ENCODE measurements around the gene SHB. TPM values are rescaled to one million over a fixed set of nuclear protein-coding genes. Genes with fewer than 3 reads are reported as not detected.

SHB gene
- total and polyA plus RNA-seq, 2 of the 13 experiments (the other 11 are each of a cell fraction or from before 2014, with no cell fraction given), result 19.4 to 20.7 TPM

- TF ChIP-seq NR2F1 (CRISPR knock-in tag; IDR thresholded peaks at IDR 0.05), result no peak
- 0 out of 2 replicates have a peak, but pooled peaks have one; percentile 35 for TF ChIP-seq FOXO1 (CRISPR knock-in tag; IDR thresholded peaks at IDR 0.05)
- peak; percentile 59; the same call in 1 of the 2 replicates for TF ChIP-seq ZNF614 (CRISPR knock-in tag; IDR thresholded peaks at IDR 0.05; ENCODE audit: borderline replicate concordance)
- no peak for TF ChIP-seq ZXDC (CRISPR knock-in tag; IDR thresholded peaks at IDR 0.05)
- TF ChIP-seq KAT8 (CRISPR knock-in tag; IDR thresholded peaks at IDR 0.05), result 0 out of 2 replicates have a peak, but pooled peaks have one; percentile 33
These were observed 104.9 kb downstream of the SHB start (continued) for GRCh38 chr9:37963936-37964739.

- Histone ChIP-seq H4K20me1 (ENCODE audit: insufficient read depth, low read length) (peaks cover 35% of the 10 kb centered on the region), H3K36me3 (replicated peaks in 1 of 2; ENCODE audit: control insufficient read depth in 1 of 2, insufficient read depth in 2 of 2, low read length in 2 of 2) (peaks cover 18 to 66% of the 10 kb centered on the region in 2 experiments), H3K4me3 (replicated peaks in 1 of 3; ENCODE audit: insufficient read depth in 1 of 3, low read depth in 2 of 3, low read length in 3 of 3) (no peak overlapping the region), H3K27ac (ENCODE audit: extremely low read length, insufficient read depth, low read length) (no peak overlapping the region), H3K4me1 (ENCODE audit: insufficient read depth, low read length) (peaks cover 50% of the 10 kb centered on the region), H3K27me3 (ENCODE audit: control insufficient read depth in 1 of 2, insufficient read depth in 2 of 2, low read length in 2 of 2) (no peaks in the 10 kb centered on the region), H3K4me2 (ENCODE audit: low read depth, low read length) (no peak overlapping the region), H3K9ac (ENCODE audit: insufficient read depth, low read depth, low read length) (no peak overlapping the region), H3K9me3 (ENCODE audit: low read length) (no peaks in the 10 kb centered on the region), H3K79me2 (ENCODE audit: insufficient read depth, low read length) (peaks cover 8% of the 10 kb centered on the region), H2AFZ (ENCODE audit: low read length) (no peak overlapping the region)
- POLR2A ChIA-PET, result no interaction called here
- in situ Hi-C loops (cut with HindIII; ENCODE audit: extremely low pct_ligation_motif_present, low pct_unique_long_range_greater_than_20kb) (loop anchor here (5.0 kb wide), 2 partner anchors 46 to 106 kb away; partner anchors contain the start of gene SHB), intact Hi-C loops (cut with micrococcal nuclease; ENCODE audit: unreplicated experiment) (no loop called here)
- TF ChIP-seq LBX2 (CRISPR knock-in tag; IDR thresholded peaks at IDR 0.05; ENCODE audit: borderline replicate concordance) (no peak), RBM22 (optimal IDR thresholded peaks at IDR 0.05; ENCODE audit: low read length) (peak; percentile 13)
- ATAC-seq (no peak), FAIRE-seq (no peak), DNase-seq (ENCODE audit: low spot score) (no peak)
- CTCF ChIA-PET (ENCODE audit: low intra/inter-chr PET ratio, low total read pairs), result no interaction called here
- no TSS peak for BruUV-seq (replicated peaks)
- WGBS (ENCODE audit: low lambda C conversion rate), result 91% methylated on average over 3 of the region's 3 CpGs
These were observed 107.7 kb downstream of the SHB start for GRCh38 chr9:37961351-37961750.

Data from HepG2 (cell line).